ENCODE data around the gene FNDC3B. TPM values are rescaled to one million over a fixed set of nuclear protein-coding genes. Genes with fewer than 3 reads are reported as not detected.

The FNDC3B gene
- total RNA-seq, 1 donor from 2014 or later, result 54.9 TPM

GRCh38 chr3:172402090-172402489 is 362.7 kb downstream of the FNDC3B start:
- H3K36me3 ChIP-seq, result peaks cover 20 to 31% of the 10 kb centered on the region in 2 donors
- peaks cover 0 to 8% of the 10 kb centered on the region in 2 donors for H3K9me3 ChIP-seq
- H3K27ac ChIP-seq, result no peak overlapping the region
- H3K4me1 ChIP-seq, result no peaks in the 10 kb centered on the region
- intact Hi-C loops (cut with DNase I), result no loop called here
- no peak for DNase-seq (ENCODE audit: low spot score in 2 of 2)
- no peak for TF ChIP-seq CTCF (IDR thresholded peaks at IDR 0.05)
- no peaks in the 10 kb centered on the region for H3K27me3 ChIP-seq
- no peak overlapping the region for H3K4me3 ChIP-seq

- DNase-seq (ENCODE audit: low spot score in 2 of 2), result no peak
- no peaks in the 10 kb centered on the region for H3K27me3 ChIP-seq
- peaks cover 13 to 22% of the 10 kb centered on the region in 2 donors for H3K36me3 ChIP-seq
- no peak overlapping the region for H3K4me3 ChIP-seq
- no peak for TF ChIP-seq CTCF (IDR thresholded peaks at IDR 0.05)
- H3K9me3 ChIP-seq, result peaks cover 0 to 8% of the 10 kb centered on the region in 2 donors
- intact Hi-C loops (cut with DNase I), result no loop called here
- no peak overlapping the region for H3K27ac ChIP-seq
- no peaks in the 10 kb centered on the region for H3K4me1 ChIP-seq
Measured at GRCh38 chr3:172402892-172403643, 363.7 kb downstream of the FNDC3B start.

- intact Hi-C loops (cut with DNase I), result no loop called here
- Histone ChIP-seq H3K27ac (no peak overlapping the region), H3K4me1 (no peaks in the 10 kb centered on the region), H3K9me3 (peaks cover 0 to 8% of the 10 kb centered on the region in 2 donors), H3K4me3 (no peak overlapping the region), H3K36me3 (peaks cover 3 to 16% of the 10 kb centered on the region in 2 donors), H3K27me3 (no peaks in the 10 kb centered on the region)
- no peak for DNase-seq (ENCODE audit: low spot score in 2 of 2)
- TF ChIP-seq CTCF (IDR thresholded peaks at IDR 0.05), result no peak
Measured at GRCh38 chr3:172404237-172404962, 365.0 kb downstream of the FNDC3B start.

DNA sequence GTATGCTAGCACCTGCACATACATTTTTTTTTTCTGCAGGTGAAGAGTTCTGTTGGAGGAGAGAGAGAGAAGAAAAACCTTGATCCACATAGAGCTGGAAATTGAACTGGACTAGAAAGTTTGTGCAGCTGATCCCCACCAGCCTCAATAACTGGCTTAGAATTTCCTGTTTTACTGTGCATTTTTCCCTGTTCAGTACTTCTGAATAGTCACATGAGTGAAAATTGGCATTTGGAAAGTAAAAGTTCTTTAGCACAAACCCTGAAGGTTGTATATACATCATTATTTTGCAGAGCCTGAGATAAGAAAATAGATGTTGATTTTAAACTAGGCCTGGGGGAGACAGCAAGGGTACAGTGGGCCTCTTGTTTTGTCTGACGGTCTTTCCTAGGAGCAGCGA is 366.5 kb downstream of the FNDC3B start:
- H3K27ac ChIP-seq, result no peak overlapping the region
- H3K9me3 ChIP-seq, result peaks cover 0 to 8% of the 10 kb centered on the region in 2 donors
- intact Hi-C loops (cut with DNase I), result no loop called here
- no peak for TF ChIP-seq CTCF (IDR thresholded peaks at IDR 0.05)
- H3K4me3 ChIP-seq, result no peak overlapping the region
- no peaks in the 10 kb centered on the region for H3K27me3 ChIP-seq
- peaks cover 0 to 9% of the 10 kb centered on the region in 2 donors for H3K36me3 ChIP-seq
- no peak for DNase-seq (ENCODE audit: low spot score in 2 of 2)
- no peaks in the 10 kb centered on the region for H3K4me1 ChIP-seq

DNA sequence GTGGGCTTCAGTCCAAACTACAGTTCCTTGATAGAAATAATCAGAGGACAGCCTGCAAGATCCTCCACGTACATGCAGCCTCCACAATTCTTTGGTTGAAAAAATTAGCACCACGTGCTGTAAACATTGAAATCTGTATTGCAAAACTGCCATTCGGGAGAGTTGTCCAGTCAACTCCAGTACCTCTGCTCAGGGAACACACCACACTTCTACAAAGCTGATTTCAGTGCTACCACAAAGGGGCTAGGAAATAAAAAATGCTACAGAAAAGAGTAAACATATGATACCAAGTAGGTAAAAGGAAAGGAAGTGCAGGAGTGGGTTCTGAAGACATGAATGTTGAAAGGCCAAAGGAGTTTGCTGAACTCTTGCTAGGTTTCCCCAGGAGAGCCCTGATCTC is 368.5 kb downstream of the FNDC3B start:
- no peak for TF ChIP-seq CTCF (IDR thresholded peaks at IDR 0.05)
- Histone ChIP-seq H3K9me3 (peaks cover 0 to 6% of the 10 kb centered on the region in 2 donors), H3K27me3 (no peaks in the 10 kb centered on the region), H3K4me3 (no peak overlapping the region), H3K36me3 (no peaks in the 10 kb centered on the region), H3K27ac (no peak overlapping the region), H3K4me1 (no peaks in the 10 kb centered on the region)
- no peak for DNase-seq (ENCODE audit: low spot score in 2 of 2)
- intact Hi-C loops (cut with DNase I), result no loop called here

Measured in ascending aorta (tissue), 2 donors.